GM18505 (cell line): Measurements from ENCODE around the gene EXT2.

Experiments used
- ATAC-seq: cut with Tn5 transposase; IDR thresholded peaks from one replicate; pipeline ENCODE4 v1.9.1; 2021; ENCODE audit not compliant: unreplicated experiment
- POLR2A ChIP-seq: IDR thresholded peaks from 4 replicates; pipeline ENCODE4 v1.6.1; 2011; ENCODE audit warnings: borderline replicate concordance; ENCODE audit not compliant: insufficient read depth, insufficient read length; ENCODE audit errors: extremely low read depth

EXT2 gene

GRCh38 chr11:44266056-44266780, 170.7 kb downstream of the EXT2 start:
- TF ChIP-seq POLR2A, result no peak
- no peak for ATAC-seq

GRCh38 chr11:44267006-44267749, 171.7 kb downstream of the EXT2 start:
- no peak for ATAC-seq
- no peak for TF ChIP-seq POLR2A

DNA sequence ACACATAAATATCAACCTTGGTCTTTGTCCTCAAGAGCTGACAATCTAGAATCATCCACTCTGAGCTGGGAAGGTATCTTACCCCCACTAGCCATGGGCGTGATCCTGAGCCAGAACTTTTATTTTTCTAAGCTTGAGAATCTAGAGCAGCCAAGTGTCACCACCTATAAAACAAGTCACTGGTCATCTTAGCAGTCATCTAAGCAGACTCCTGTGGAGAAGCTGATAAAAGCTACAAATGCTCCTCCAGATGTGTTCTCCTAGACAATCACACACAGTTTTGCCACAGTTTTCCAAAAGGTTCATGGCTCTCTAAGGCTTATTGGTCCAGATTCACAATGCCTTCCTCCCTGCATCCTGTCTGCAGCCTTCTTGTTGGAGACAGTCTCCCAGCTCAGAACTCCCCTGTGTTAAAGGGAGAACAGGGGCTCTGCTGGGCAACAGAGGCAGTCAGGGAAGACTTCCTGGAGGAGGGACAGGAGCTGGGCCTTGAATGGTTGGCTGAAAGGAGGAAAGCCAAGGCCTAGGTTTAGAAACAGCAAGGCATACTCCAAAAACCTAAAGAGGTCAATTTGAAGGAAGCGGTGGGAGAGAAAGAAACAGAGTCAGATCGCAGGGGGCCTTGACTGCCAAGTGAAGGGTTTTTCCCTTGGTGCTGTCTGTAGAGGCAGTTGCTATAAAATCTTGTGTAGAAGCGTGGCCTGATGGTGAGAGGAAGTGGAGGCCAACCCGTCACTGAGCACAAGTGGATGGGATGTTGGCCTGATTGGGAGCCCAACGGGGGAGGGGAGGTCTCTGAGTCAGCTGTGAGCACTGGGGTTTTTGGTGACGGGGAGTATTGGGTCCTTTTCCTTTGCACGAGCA, 172.5 kb downstream of the EXT2 start:
- TF ChIP-seq POLR2A, result no peak
- no peak for ATAC-seq

DNA sequence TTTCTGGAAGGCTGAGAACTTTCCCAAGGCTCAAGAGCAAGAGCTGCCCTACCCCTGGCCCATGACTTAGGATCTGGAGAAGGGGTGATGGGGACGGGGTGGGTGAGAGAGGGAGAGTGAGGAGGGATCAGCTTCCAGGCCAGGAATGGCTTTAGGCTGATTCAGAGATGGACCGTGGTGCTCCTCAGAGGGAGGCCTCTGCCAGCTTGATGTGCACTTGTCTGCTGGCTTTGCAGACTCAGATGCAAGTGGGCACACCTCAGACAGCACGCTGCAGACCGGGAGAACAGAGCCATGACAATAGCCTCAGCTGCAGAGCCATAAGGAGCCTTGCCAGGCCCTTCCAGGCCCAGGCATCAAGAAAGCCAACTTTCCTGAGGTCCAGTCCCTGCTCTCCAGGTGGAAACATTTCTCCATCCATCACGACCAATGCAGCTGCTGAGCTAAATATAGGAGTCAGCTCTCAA, 173.2 kb downstream of the EXT2 start:
- TF ChIP-seq POLR2A, result no peak
- ATAC-seq, result no peak

- no peak for ATAC-seq
- TF ChIP-seq POLR2A, result no peak
Observed at GRCh38 chr11:44269369-44270351, 174.2 kb downstream of the EXT2 start.

GRCh38 chr11:44270403-44271273, 175.2 kb downstream of the EXT2 start:
- TF ChIP-seq POLR2A, result no peak
- ATAC-seq, result no peak

DNA sequence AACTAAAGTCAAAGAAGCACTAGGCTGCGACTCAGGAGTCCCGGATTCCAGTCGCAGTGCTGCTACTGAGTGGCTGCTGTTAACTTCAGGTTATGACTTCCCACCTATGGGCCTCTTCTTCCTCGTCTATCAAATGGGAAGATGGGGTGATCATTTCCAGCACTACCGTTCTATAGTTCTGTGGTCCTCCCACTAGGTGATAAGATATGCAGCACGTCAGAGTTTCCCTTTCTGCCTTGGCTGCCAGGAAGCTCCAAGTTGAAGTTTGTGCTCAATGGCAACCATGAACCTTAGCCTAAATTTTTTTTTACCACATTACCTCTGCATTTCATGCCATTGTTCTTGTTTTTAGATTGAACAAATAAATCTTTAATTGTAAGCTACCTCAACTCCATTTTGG, 175.8 kb downstream of the EXT2 start:
- TF ChIP-seq POLR2A, result no peak
- no peak for ATAC-seq

- ATAC-seq, result no peak
- no peak for TF ChIP-seq POLR2A
Observed at GRCh38 chr11:44274404-44274803, 178.9 kb downstream of the EXT2 start.

- ATAC-seq, result no peak
- no peak for TF ChIP-seq POLR2A
Observed at GRCh38 chr11:44275241-44275640, 179.8 kb downstream of the EXT2 start.

GRCh38 chr11:44275961-44276550, 180.6 kb downstream of the EXT2 start:
- TF ChIP-seq POLR2A, result no peak
- ATAC-seq, result no peak
